GM18520 (cell line): ENCODE data around the gene RAP1GAP.

Experiments
- ATAC-seq: cut with Tn5 transposase; IDR thresholded peaks from one replicate; pipeline ENCODE4 v1.9.1; 2021; ENCODE audit not compliant: unreplicated experiment

Gene RAP1GAP

DNA sequence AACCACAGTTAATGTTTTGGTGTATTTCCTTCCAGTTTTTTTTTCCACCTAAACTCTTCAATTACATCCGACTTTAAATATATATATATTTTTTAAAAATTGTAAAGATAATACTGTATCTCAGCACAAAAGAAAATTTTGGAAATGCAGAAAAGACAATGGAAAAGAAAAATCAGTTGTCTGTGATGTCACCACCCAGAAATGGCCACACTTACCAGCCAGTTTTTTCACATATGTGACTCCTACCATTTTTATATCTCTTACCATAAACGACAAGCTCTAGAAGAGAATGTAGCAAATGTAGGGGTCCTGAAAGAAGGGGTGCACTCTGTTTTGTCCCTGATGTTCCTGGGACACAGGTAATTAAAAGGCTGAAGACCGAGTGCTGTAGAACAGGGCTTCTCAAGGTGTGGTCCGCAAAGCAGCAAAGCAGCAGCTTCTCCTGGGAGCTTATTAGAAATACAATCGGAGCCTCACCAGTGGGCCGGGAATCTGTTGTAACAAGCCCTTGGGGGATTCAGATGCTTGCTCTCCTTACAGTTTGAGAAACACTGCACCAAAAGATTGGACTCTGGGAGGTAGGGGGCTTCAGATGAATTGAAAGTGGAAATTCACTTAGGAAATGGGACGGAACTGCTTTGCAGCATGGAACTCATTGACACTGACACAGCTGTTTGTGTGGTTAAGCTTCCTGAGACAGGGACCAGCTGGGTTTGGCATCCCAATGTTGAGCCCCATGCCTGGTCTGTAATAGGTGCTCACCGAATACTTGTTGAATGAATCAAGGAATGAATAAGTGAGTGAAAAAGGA lies 115.8 kb downstream of the RAP1GAP start:
- ATAC-seq: no peak

DNA sequence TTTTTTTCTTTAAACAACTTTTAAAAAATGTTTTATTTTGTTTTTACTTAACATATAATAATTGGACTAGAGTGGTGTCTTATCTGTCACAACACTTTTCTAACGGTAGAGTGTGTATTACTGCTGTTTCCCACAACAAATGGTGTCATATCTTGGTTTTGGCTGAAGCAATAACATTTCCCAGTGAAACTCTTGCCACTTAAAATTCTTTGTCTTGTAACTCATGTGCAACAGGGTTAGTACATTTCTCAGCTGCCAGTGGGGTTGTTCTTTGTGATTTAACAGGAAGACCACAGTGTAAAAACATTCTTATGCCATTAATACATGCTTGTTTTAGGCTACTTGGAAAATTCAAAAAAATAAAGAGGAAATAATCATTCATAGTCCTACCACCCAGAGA lies 116.4 kb downstream of the RAP1GAP start:
- no peak for ATAC-seq

DNA sequence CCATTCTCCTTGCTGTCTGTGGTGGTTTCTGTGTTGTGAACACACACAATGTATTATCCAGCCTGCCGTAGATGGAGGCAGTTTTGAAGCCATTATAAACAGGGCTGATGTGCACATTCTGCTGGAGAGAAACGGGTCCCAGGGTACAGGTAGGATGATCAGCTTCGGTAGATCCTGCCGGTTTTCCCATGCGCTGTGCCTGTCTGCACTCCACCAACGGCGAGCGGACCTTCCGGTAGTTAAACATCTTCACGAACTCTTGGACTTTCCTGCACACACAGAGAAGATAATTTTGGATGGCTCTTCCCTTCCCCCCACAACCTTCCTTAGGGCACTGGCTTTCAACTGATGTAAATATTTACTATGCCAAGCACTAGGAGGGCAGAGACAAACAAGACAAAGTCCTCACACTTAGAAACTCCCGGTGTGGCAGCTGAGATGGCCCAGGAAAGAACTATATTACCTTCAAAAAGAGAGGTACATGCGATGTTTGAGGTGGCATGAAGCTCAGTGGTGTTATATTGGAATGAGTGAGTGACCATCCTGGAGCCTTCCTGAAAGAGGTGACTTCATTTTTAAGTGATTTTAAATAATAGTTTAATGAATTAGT lies 118.2 kb downstream of the RAP1GAP start:
- no peak for ATAC-seq

DNA sequence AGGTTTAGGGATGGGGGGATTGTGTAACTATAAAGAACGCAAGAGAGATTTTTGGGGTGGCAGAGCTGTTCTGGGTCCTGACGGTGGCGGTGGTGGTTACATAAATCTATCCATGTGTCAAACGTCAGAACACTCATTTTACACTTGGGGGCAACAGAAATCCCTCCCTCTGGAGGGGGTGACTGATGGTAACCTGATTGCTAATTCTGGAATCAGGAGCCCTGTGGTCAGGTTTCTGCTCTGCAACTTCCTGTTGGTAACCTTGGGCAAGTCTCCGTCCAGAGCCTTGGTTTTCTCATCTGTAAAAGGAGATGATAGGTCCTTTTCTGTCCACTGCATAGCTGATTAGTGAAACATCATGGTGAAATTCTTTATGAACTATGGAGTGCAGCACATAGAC lies 119.1 kb downstream of the RAP1GAP start:
- ATAC-seq: no peak

DNA sequence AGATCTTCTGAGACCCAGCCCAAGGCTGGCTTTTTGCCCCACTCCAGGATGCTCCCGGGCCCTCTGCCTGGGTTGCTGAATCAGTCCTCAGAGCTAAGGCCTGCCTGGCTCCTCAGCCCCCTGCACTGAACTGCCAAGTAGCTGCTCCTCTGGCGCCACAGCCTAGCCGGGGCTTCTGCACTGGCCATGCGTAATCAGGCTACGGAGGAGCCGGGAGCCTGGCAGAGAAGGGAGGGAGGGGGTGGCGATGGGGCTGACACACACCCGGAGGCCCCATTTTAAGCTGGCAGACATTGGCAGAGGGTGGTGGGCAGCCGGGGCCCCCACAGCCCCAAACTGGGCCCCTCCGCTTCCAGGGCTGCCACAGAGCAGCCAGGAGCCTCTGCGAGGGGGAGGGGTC lies 121.3 kb downstream of the RAP1GAP start:
- no peak for ATAC-seq
